Peyer's patch (tissue), 4 donors: ENCODE measurements around the gene ARMH3.

Source experiments
- CTCF ChIP-seq, 6 experiments: fragments of 450-650 bp in 4 of 6; fragments of 200-600 bp in 2 of 6; sonication (generic) in 1 of 6; IDR thresholded peaks; one replicate each; pipeline ENCODE4 v1.5.1; 2017 to 2019; ENCODE audit warnings: antibody characterized with exemption in 6 of 6, mild to moderate bottlenecking in 3 of 6, moderate library complexity in 1 of 6
- POLR2A ChIP-seq, 2 donors: fragments of 450-650 bp; IDR thresholded peaks; one replicate each; pipeline ENCODE4 v1.5.1; 2017; ENCODE audit warnings: antibody characterized with exemption in 2 of 2, mild to moderate bottlenecking in 2 of 2, moderate library complexity in 2 of 2

GRCh38 chr10:101897633-101898032 lies 158.3 kb downstream of the ARMH3 start:
- TF ChIP-seq CTCF (IDR thresholded peaks at IDR 0.05) (no peak), POLR2A (IDR thresholded peaks at IDR 0.05) (no peak)
